Measurements from ENCODE around the gene GJA3. TPM values are rescaled to one million over a fixed set of nuclear protein-coding genes. Genes with fewer than 3 reads are reported as not detected.

The GJA3 gene
- total RNA-seq, 1 experiment from 2014 or later, result 0.92 TPM

DNA sequence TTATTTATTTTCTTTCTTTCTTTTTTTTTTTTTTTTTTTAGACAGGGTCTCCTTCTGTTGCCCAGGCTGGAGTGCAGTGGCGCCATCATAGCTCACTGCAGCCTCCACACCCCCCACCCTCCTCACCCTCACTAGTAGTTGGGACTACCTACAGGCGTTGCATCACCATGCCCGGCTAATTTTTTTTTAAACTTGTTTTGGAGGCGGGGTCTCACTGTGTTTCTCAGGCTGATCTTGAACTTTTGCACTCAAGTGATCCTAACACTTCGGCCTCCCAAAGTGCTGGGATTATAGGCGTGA is 33.6 kb downstream of the GJA3 start:
- Histone ChIP-seq H3K27ac (ENCODE audit: insufficient read length, low read depth, low read length) (no peak overlapping the region), H2AFZ (ENCODE audit: low read length) (no peak overlapping the region), H3K9ac (ENCODE audit: extremely low read depth, insufficient read length, low read length) (no peak overlapping the region), H2BK5ac (ENCODE audit: insufficient read length, low read length) (no peak overlapping the region), H3K18ac (ENCODE audit: insufficient read length, low read depth, low read length) (no peak overlapping the region), H2AK5ac (ENCODE audit: insufficient read length, low read length) (no peak overlapping the region), H4K20me1 (ENCODE audit: control insufficient read depth, insufficient read depth, insufficient read length) (no peaks in the 10 kb centered on the region), H4K91ac (ENCODE audit: insufficient read length, low read depth, low read length) (no peak overlapping the region), H2BK120ac (ENCODE audit: low read depth, low read length, poor library complexity, severe bottlenecking) (no peak overlapping the region), H3K4ac (ENCODE audit: low read depth, low read length) (no peak overlapping the region), H3K23ac (ENCODE audit: insufficient read length, low read depth, low read length) (no peak overlapping the region), H3T11ph (ENCODE audit: low read length) (no peak overlapping the region), H3K9me3 (ENCODE audit: control insufficient read depth, low read depth, low read length) (no peaks in the 10 kb centered on the region), H3K4me1 (ENCODE audit: insufficient read depth, low read length) (no peaks in the 10 kb centered on the region), H3K4me2 (ENCODE audit: insufficient read depth, insufficient read length, low read length) (peak overlapping the region; percentile 63), H4K5ac (ENCODE audit: insufficient read length, low read depth, low read length) (no peak overlapping the region), H3K27me3 (ENCODE audit: insufficient read depth, low read length) (peaks cover 6% of the 10 kb centered on the region; the same call in 1 of the 2 replicates), H3K79me1 (ENCODE audit: insufficient read depth, low read depth, low read length, poor library complexity, severe bottlenecking) (no peaks in the 10 kb centered on the region), H3K79me2 (ENCODE audit: insufficient read depth, low read length) (no peaks in the 10 kb centered on the region), H4K8ac (replicated peaks; ENCODE audit: insufficient read length, low read depth, low read length) (no peak overlapping the region), H3K23me2 (ENCODE audit: insufficient read length, low read depth, low read length, poor library complexity, severe bottlenecking) (peaks cover 11% of the 10 kb centered on the region), H2BK12ac (ENCODE audit: insufficient read length, low read depth, low read length) (no peak overlapping the region), H3K14ac (ENCODE audit: insufficient read depth, low read length) (no peak overlapping the region), H2BK20ac (ENCODE audit: low read depth, low read length, poor library complexity, severe bottlenecking) (no peak overlapping the region), H2BK15ac (ENCODE audit: low read depth, low read length) (no peak overlapping the region), H3K56ac (ENCODE audit: insufficient read length, low read depth, low read length) (no peak overlapping the region)
- WGBS (ENCODE audit: extremely low coverage, insufficient read length, low lambda C conversion rate), result no CpG with 5 or more reads among the region's 6 CpGs
- TF ChIP-seq, protein P1, sequence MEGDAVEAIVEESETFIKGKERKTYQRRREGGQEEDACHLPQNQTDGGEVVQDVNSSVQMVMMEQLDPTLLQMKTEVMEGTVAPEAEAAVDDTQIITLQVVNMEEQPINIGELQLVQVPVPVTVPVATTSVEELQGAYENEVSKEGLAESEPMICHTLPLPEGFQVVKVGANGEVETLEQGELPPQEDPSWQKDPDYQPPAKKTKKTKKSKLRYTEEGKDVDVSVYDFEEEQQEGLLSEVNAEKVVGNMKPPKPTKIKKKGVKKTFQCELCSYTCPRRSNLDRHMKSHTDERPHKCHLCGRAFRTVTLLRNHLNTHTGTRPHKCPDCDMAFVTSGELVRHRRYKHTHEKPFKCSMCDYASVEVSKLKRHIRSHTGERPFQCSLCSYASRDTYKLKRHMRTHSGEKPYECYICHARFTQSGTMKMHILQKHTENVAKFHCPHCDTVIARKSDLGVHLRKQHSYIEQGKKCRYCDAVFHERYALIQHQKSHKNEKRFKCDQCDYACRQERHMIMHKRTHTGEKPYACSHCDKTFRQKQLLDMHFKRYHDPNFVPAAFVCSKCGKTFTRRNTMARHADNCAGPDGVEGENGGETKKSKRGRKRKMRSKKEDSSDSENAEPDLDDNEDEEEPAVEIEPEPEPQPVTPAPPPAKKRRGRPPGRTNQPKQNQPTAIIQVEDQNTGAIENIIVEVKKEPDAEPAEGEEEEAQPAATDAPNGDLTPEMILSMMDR (conservative IDR thresholded peaks at IDR 0.05), result no peak
- H3K27ac Mint-ChIP-seq, result no peak overlapping the region
- peak overlapping the region; percentile 61 to 70 for H3K4me3 Mint-ChIP-seq
- no peaks in the 10 kb centered on the region for H3K9me3 Mint-ChIP-seq
- H3K27me3 Mint-ChIP-seq (ENCODE audit: low read depth), result peaks cover 30% of the 10 kb centered on the region
- peaks cover 0 to 2% of the 10 kb centered on the region in 2 experiments; a peak in 1 of 4 replicates for H3K4me1 Mint-ChIP-seq
- H3K36me3 Mint-ChIP-seq (ENCODE audit: insufficient read depth in 1 of 3, low read depth in 3 of 3), result no peaks in the 10 kb centered on the region
- no peak for DNase-seq
